Activated CD4-positive, alpha-beta T cell treated with anti-CD3 and anti-CD28 coated beads for 36 hours (primary cell): ENCODE data around the gene ITPK1. TPM values are rescaled to one million over a fixed set of nuclear protein-coding genes. Genes with fewer than 3 reads are reported as not detected.

Source experiments
- ATAC-seq: fragments of 200-7000 bp; cut with Tn5 transposase; one replicate; pipeline ENCODE4 v1.10.0; 2021; ENCODE audit warnings: mild to moderate bottlenecking, moderate library complexity
- CTCF ChIA-PET: fragments of 350-600 bp; sonication (Branson Sonifier 250); formaldehyde crosslinking; loops from one replicate; lab custom pipeline; 2021; ENCODE audit warnings: antibody characterized with exemption; lab: Charles Lee
- POLR2A ChIA-PET: fragments of 350-600 bp; sonication (Branson Sonifier 250); formaldehyde crosslinking; loops from one replicate; lab custom pipeline; 2021; ENCODE audit warnings: antibody characterized with exemption, inconsistent platforms; lab: Charles Lee
- DNase-seq: peaks from one replicate; pipeline ENCODE4 v3.0.0-alpha.2; 2020
- H3K27ac Mint-ChIP-seq: one replicate; pipeline ENCODE4 v1.8.0; 2021; ENCODE audit warnings: mixed read lengths
- H3K27me3 Mint-ChIP-seq: one replicate; pipeline ENCODE4 v1.8.0; 2021; ENCODE audit warnings: mixed read lengths
- H3K36me3 Mint-ChIP-seq: one replicate; pipeline ENCODE4 v1.8.0; 2021; ENCODE audit warnings: low read depth, mixed read lengths
- H3K4me1 Mint-ChIP-seq: one replicate; pipeline ENCODE4 v1.8.0; 2021; ENCODE audit warnings: mixed read lengths
- H3K4me3 Mint-ChIP-seq: one replicate; pipeline ENCODE4 v1.8.0; 2021; ENCODE audit warnings: mild to moderate bottlenecking, moderate library complexity, mixed read lengths
- H3K9me3 Mint-ChIP-seq: one replicate; pipeline ENCODE4 v1.8.0; 2021; ENCODE audit warnings: low read depth, mixed read lengths
- intact Hi-C, 2 experiments: fragments of 100-400 bp; cut with DNase I in 1 of 2; cut with micrococcal nuclease in 1 of 2; formaldehyde crosslinking; loops; one replicate each; pipeline versions ENCODE4 v1.14.2 to v1.15.1; 2022 to 2024; cut with DNase I, micrococcal nuclease
- total RNA-seq, 2 experiments: library from RNA; stranded (reverse); gene quantifications; one replicate each; pipeline ENCODE4 v1.2.3, GENCODE V29; 2021

Gene ITPK1
- total RNA-seq, 2 experiments from 2014 or later = 31.0 to 35.5 TPM

- peaks cover 2% of the 10 kb centered on the region for H3K9me3 Mint-ChIP-seq
- ATAC-seq (no peak), DNase-seq (no peak)
- no peaks in the 10 kb centered on the region for H3K36me3 Mint-ChIP-seq
- H3K27ac Mint-ChIP-seq = no peak overlapping the region
- no peaks in the 10 kb centered on the region for H3K27me3 Mint-ChIP-seq
- ChIA-PET CTCF (interaction anchor here (0.7 kb wide), 1 partner anchor 13 kb away, joined by 3 read pairs; no protein-coding TSS in a partner anchor), POLR2A (no interaction called here)
- no peak overlapping the region for H3K4me3 Mint-ChIP-seq
- intact Hi-C loops = no loop called here
- no peaks in the 10 kb centered on the region for H3K4me1 Mint-ChIP-seq
Observed at GRCh38 chr14:92967346-92967926, 148.3 kb downstream of the ITPK1 start.

- Mint-ChIP-seq H3K27me3 (no peaks in the 10 kb centered on the region), H3K27ac (no peak overlapping the region), H3K4me3 (no peak overlapping the region), H3K9me3 (peaks cover 2% of the 10 kb centered on the region), H3K36me3 (no peaks in the 10 kb centered on the region), H3K4me1 (no peaks in the 10 kb centered on the region)
- intact Hi-C loops = no loop called here
- ATAC-seq = no peak
- CTCF ChIA-PET = interaction anchor here (1.1 kb wide), 1 partner anchor 10 kb away, joined by 4 read pairs; no protein-coding TSS in a partner anchor
- POLR2A ChIA-PET = no interaction called here
- no peak for DNase-seq
Observed at GRCh38 chr14:92965281-92965680, 150.4 kb downstream of the ITPK1 start.

- ATAC-seq (no peak), DNase-seq (no peak)
- Mint-ChIP-seq H3K27me3 (no peaks in the 10 kb centered on the region), H3K4me3 (no peak overlapping the region), H3K36me3 (no peaks in the 10 kb centered on the region), H3K27ac (no peak overlapping the region), H3K4me1 (no peaks in the 10 kb centered on the region), H3K9me3 (peaks cover 2% of the 10 kb centered on the region)
- intact Hi-C loops = no loop called here
- CTCF ChIA-PET = interaction anchor here (1.1 kb wide), 1 partner anchor 9 kb away, joined by 4 read pairs; no protein-coding TSS in a partner anchor
- POLR2A ChIA-PET = no interaction called here
Observed at GRCh38 chr14:92964124-92965109, 151.3 kb downstream of the ITPK1 start.

GRCh38 chr14:92963301-92964123 lies 152.2 kb downstream of the ITPK1 start:
- intact Hi-C loops = no loop called here
- POLR2A ChIA-PET = no interaction called here

GRCh38 chr14:92962831-92963095 lies 153.0 kb downstream of the ITPK1 start:
- Mint-ChIP-seq H3K9me3 (peaks cover 2% of the 10 kb centered on the region), H3K36me3 (no peaks in the 10 kb centered on the region), H3K27me3 (no peaks in the 10 kb centered on the region), H3K4me3 (no peak overlapping the region), H3K27ac (no peak overlapping the region), H3K4me1 (no peaks in the 10 kb centered on the region)
- ATAC-seq (no peak), DNase-seq (no peak)
- intact Hi-C loops = no loop called here
- CTCF ChIA-PET = no interaction called here
- POLR2A ChIA-PET = no interaction called here

More at GRCh38 chr14:92963301-92964123, 152.2 kb downstream of the ITPK1 start:
- CTCF ChIA-PET = interaction anchor here (0.6 kb wide), 1 partner anchor 150 kb away, joined by 3 read pairs; no protein-coding TSS in a partner anchor
- Mint-ChIP-seq H3K9me3 (peaks cover 2% of the 10 kb centered on the region), H3K27me3 (no peaks in the 10 kb centered on the region), H3K4me3 (no peak overlapping the region), H3K27ac (no peak overlapping the region), H3K4me1 (no peaks in the 10 kb centered on the region), H3K36me3 (no peaks in the 10 kb centered on the region)
- DNase-seq = no peak
- no peak for ATAC-seq

GRCh38 chr14:92962031-92962830 lies 153.5 kb downstream of the ITPK1 start:
- Mint-ChIP-seq H3K9me3 (no peaks in the 10 kb centered on the region), H3K36me3 (no peaks in the 10 kb centered on the region), H3K4me1 (no peaks in the 10 kb centered on the region), H3K27ac (no peak overlapping the region), H3K4me3 (no peak overlapping the region), H3K27me3 (no peaks in the 10 kb centered on the region)
- DNase-seq (no peak), ATAC-seq (no peak)
- ChIA-PET POLR2A (no interaction called here), CTCF (no interaction called here)
- intact Hi-C loops = no loop called here

- ChIA-PET CTCF (no interaction called here), POLR2A (no interaction called here)
- Mint-ChIP-seq H3K9me3 (no peaks in the 10 kb centered on the region), H3K4me1 (no peaks in the 10 kb centered on the region), H3K27ac (no peak overlapping the region), H3K36me3 (no peaks in the 10 kb centered on the region), H3K27me3 (no peaks in the 10 kb centered on the region), H3K4me3 (no peak overlapping the region)
- DNase-seq (no peak), ATAC-seq (no peak)
- intact Hi-C loops = no loop called here
Observed at GRCh38 chr14:92961567-92961855, 154.2 kb downstream of the ITPK1 start.

- no peaks in the 10 kb centered on the region for H3K9me3 Mint-ChIP-seq
- H3K27me3 Mint-ChIP-seq = no peaks in the 10 kb centered on the region
- H3K4me3 Mint-ChIP-seq = no peak overlapping the region
- no peak overlapping the region for H3K27ac Mint-ChIP-seq
- DNase-seq (no peak), ATAC-seq (no peak)
- CTCF ChIA-PET = interaction anchor here (0.6 to 0.7 kb wide), 2 partner anchors 182 to 712 kb away, joined by 3 to 4 read pairs; no protein-coding TSS in a partner anchor
- no peaks in the 10 kb centered on the region for H3K36me3 Mint-ChIP-seq
- POLR2A ChIA-PET = no interaction called here
- intact Hi-C loops = no loop called here
- no peaks in the 10 kb centered on the region for H3K4me1 Mint-ChIP-seq
Observed at GRCh38 chr14:92960706-92961566, 154.8 kb downstream of the ITPK1 start.

GRCh38 chr14:92959761-92960680 lies 155.7 kb downstream of the ITPK1 start:
- Mint-ChIP-seq H3K27ac (no peak overlapping the region), H3K4me3 (no peak overlapping the region), H3K36me3 (no peaks in the 10 kb centered on the region), H3K9me3 (no peaks in the 10 kb centered on the region), H3K4me1 (no peaks in the 10 kb centered on the region), H3K27me3 (no peaks in the 10 kb centered on the region)
- ChIA-PET POLR2A (no interaction called here), CTCF (interaction anchor here (0.6 to 0.7 kb wide), 3 partner anchors 179 to 711 kb away, joined by 3 to 4 read pairs (median 3); no protein-coding TSS in a partner anchor)
- intact Hi-C loops = loop anchor here in 1 of 2 experiments (10.0 kb wide), 1 partner anchor 585 kb away; no protein-coding TSS in a partner anchor
- no peak for DNase-seq
- ATAC-seq = no peak
